Stimulated activated CD8-positive, alpha-beta memory T cell treated with anti-CD3 and anti-CD28 coated beads, Interleukin-15, amount 100 ng/mL, for 24 hours (primary cell): ENCODE results near the gene ZNF214.

Experiments
- DNase-seq: peaks from one replicate; pipeline ENCODE4 v3.0.0-alpha.2; 2020; ENCODE audit warnings: low read depth

The ZNF214 gene

GRCh38 chr11:7020183-7020917 is at the start of gene ZNF214, which contains the start of gene NLRP14:
ZNF214 (minus strand) TSS chr11:7020346; CDS start chr11:7002835, 17,511 bp downstream.
NLRP14 (plus strand) TSS chr11:7020479; CDS start chr11:7038587, 18,108 bp downstream.
- no peak for DNase-seq

DNA sequence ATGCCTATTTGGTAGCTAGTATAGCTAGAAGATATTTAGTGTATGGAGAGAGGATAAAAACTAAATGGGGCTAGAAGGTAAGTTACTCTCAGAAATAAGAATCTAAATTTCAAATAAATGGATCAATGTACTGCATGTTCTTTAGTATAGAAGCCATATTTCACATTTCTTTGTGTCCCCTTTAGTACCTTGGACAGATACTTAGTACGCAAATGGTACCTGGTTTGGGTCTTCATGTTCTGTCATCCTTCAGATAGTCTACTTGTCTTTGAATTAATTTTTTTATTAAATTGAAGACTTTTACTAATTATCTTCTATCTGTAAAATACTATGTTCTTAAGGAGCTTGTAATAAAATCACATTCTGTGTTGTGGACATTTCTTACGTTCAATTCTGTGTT is 42.4 kb upstream of the ZNF214 start:
- DNase-seq = no peak

DNA sequence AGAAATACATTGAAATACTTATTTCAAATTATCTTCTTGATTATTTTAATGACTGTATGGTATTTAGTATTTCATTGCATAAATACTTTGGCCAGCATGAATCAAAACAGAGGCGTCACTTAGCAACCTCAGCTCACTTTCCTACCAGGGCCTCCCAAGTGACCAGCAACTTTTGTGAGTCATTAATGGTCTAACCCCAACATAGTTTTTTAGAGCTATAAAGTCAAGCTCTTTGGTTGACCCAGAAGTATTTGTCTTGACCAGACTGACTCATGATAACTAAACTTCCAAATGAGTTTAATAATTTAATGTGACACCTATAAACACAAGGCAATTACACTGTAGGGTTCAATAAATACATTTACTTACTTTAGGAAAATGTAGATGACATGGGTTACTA is 40.7 kb upstream of the ZNF214 start:
- DNase-seq = no peak

DNA sequence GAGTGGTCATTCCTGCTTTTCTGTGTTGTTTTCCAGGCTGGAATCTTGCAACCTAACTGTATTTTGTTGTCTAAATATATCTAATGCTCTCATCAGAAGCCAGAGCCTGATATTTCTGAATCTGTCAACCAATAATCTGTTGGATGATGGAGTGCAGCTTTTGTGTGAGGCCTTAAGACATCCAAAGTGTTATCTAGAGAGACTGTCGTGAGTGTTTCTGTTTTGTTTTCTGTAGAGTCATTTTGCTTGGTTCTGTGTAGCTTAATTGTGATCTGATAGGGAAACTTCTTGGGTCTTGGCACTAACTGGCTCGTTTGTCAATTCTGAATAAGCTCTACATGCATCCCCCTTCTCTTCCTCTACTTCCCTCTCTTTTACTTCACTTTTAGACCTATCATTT is 37.5 kb upstream of the ZNF214 start:
- no peak for DNase-seq

DNA sequence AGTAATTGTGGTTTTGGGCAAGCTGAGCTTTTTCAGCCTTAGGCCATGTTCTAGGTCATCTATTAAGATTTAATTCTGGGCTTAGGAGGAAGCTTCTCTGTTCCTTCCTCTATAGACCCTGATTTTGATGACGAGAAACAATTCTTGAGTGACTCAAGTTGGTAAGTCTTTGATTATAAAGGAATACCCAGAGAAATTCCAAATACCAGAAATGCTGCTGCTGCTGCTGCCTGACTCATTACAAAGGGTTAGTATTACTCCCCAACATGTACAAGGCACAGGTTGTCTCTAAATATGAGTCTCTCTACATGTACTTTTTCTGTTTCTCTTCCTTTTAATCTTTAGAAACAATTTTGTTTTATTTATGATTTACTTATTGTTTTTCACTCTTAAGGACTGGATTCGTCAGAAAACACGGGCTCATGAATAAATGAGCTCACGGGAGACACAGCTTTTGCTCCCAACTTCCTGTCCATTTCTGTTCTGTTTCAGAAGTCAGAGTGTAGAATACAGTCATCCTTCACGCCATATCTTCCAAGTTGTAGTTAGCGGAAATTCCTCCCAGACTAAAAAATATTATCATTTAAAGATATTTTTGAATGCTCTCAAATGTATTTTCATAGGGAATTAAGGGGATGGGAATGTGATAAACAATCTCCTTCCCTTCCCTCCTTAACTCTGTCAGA is 36.8 kb upstream of the ZNF214 start:
- no peak for DNase-seq

DNA sequence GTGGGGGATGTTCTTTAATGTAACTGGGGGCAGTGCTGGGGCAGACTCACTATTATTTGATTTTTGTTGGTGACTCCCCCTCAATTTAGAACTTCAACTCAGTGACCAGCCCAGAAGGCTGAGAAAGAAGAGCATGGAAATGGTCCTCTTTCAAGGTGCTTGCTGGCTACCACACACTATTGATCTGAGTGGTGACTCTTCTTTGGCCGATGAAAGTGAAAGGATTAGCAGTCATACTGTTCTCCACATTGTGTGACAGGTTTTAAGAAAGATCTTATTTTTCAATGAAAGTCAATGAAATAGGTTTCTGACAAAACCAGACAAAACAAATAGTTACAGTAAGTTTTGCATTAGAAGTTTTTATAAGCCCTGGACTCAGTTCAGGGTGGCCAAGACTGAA is 30.0 kb upstream of the ZNF214 start:
- no peak for DNase-seq

DNA sequence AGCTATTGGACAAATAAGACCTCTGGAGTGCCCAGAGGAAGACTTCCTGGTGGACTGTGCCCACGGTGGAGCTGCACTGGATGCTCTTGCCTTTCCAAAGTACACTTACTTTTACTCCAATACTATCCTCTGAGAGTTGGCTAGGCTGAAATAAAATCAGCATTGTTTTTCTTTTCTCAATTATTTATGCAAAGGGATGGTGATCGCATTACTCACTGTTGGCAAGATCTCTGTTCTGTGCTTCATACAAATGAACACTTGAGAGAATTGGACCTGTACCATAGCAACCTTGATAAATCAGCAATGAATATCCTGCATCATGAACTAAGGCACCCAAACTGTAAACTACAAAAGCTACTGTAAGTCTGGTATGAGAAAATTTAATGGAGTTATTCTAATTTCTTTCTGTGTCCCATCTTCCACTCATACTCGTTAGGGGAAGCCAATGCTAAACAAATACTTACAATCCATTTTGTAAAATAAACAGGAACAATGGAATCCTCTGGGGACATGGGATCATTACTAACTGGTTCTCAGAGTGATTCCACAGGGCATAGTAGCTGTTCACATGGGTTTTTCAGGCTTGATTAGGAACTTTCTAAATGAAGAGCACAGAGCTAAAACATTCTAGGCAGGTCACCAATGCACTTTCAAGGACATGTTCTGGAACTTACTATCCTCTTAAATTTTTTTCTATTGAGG is 26.5 kb upstream of the ZNF214 start:
- no peak for DNase-seq

GRCh38 chr11:7034019-7034418 is 13.9 kb upstream of the ZNF214 start:
- DNase-seq = no peak

DNA sequence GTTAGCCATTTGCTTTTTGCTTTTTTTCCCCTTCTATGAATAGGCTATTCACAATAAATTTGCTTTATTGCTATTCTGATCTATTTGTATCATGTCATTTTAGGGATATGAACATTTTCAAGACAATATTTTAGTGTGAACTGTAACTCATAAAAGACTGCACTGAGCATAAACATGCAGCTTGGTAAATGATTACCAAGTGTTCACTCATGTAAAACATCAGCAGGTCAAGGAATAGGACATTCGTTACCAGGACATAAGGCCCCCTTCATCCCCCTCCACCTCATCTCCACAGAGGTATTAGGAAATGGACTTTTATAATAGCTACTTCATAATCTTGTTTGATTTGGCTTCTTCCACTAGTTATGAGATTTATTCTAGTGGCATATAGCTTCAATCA is 12.5 kb upstream of the ZNF214 start:
- no peak for DNase-seq

DNA sequence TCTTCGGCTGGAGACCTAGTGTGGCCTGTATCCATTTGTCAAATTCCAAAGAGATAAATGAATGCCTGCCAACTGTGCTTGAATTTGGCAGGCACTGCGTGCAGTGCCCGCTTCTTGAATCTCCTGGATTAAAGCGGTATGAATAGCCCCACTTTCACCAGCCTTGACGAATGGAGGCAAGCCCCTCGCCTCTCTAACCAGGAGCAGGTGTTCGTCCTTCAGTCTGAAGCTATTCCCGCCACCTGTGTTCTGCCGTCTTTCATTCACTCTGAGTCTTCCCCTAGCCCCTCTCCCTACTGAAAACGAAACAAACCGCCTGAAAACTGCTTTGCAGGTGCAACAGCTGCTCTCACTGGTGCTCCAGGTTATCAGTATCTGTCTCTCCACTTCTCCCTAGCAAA is 11.3 kb upstream of the ZNF214 start:
- no peak for DNase-seq

- DNase-seq = no peak
Measured at GRCh38 chr11:7030836-7031235, 10.7 kb upstream of the ZNF214 start.

GRCh38 chr11:7028141-7028540 is 8.0 kb upstream of the ZNF214 start:
- no peak for DNase-seq

DNA sequence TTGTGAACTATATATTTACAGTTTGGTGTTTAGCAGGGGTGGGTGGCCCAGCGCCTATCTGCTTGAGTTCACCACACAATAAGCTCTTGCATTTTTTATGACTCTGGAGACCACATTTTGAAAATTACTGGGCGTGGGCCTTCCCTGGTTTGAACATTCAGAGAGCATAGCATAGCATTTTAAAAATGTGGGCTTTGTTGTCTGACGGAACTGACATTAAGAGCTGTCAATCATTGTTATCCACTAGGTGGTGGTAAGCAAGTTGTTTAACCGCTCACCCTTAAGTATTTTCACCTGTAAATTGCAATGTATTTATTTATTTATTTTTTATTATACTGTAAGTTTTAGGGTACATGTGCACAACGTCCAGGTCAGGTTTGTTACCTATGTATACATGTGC is 1.2 kb upstream of the ZNF214 start:
- DNase-seq = no peak

DNA sequence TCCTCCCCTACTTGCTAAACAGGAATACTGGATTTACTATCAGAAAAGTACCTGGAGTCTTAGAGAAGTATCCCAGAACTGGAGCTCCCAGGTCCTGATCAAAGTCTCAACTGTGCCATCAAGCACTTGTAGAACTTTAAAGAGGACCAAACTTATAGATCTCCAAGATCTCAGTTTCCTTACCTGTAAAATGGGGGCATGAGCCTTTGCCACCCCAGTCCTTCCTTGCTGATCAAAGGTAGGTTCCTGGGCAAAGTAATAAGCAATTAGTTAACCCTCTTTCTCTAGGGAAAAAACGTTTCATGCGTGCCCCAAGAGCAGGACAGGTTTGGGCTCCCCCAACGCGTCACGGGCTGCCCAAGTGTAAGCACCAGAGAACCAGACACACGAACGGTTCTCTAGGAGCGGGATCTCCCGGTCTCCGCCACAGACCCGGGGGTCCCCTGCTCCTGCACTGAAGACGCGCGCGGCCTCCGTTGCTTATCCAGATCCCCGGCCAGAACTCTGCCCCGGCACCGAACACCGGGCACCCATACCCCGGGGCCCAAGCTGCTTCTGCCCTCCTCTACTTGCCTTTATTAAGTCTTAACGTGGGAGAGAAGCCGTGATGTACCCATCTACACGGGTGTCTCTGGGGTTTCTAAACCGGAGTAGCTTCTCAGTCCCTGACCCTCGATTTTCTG is 505 bp downstream of the ZNF214 start:
- DNase-seq = no peak

GRCh38 chr11:7016011-7016410 is 4.1 kb downstream of the ZNF214 start:
- DNase-seq = no peak

DNA sequence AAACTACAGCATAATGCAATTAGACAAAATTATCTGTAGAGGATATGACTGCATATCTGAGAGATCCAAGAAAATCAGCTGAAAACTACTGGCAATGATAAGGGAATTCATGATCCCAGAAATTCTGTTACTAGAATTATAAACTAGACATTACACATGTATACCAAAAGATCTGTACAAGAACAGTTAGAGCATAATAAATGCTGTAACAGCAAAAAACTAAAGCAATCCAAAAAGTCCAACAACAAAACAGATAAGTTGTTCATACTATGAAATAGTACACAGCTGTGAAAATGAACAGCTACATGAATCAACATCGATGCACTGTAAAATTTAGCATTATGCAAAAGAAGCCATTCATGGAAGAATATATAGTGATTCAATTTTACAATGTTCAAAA is 6.0 kb downstream of the ZNF214 start:
- DNase-seq = no peak

DNA sequence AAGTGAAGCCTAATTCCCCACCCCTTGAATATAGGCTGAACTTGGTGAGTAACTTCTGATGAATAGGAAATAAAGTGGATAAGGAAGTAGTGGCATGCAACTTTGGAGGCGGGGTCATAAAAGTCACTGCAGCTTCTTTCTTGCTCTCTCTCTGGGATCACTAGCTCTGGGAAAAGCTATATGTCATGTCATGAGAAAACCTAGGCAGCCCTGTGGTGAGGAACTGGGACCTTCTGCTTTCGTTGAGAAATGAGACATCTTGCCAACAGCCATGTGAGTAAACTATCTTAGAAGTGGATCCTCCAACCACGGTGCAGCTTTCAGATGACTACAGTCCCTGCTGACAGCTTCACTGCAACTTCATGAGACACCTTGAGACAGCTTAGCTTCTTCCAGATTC is 15.7 kb downstream of the ZNF214 start:
- DNase-seq = no peak

- DNase-seq = no peak
Measured at GRCh38 chr11:6995703-6996102, 24.4 kb downstream of the ZNF214 start.

DNA sequence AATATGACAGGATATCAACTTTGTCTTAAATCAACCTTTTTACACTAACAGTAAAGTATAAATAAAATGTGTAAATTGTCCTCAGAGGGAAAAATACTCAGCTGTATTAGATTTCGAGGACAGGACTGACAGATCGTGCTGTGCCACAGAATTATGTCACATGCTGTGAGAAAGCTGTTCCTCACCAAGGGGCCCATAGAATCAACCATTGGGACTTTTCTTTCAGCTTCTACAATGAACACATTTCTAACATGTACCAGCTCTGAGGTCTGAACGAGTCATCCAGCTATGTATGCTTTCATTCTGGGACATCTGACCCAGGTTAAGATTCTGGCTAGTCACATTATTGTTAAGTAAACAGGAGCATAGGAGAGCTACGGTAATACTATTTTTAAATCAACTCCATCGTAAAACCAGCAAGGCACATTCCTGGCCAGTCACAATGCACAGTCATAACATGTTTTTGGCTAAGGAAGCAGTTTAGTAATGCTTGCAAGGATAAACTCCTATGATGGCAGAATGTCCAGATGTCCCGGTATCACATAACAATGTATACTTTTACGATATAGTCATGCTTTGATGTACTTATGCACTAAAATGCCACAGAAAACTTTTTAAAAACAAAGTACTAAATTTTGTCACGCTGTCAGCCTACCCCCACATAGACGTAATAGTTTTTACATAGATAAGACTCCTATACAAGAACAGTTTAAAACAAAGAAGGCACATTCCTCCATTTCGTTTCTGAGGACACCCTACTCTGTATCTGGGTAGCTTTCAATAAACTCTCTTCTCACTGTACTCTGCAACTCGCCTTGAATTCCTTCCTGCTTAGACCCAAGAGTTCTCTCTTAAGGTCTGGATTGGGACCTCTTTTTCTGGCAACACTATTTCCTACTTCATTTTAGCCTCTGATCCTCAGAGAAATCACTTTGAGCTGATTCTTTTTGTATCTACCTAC is 27.4 kb downstream of the ZNF214 start:
- no peak for DNase-seq

DNA sequence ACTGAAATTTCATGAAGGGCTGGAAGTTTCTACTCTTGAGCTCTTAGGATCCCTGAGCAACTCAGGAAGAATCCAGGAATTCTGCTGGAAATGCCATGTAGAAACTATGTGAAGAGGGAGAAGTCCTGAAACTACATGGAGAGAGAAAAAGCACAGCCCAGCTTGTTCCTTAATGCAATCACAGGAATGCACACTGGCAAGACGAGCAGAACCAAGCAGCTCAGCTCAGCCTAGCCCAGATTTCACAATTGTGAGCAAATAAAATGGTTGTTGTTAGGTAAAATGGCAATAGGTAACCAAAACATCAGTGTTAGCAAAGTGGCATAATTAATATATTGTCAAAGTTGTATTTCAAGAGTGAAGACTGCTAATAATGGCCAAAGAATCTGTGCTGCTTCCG is 28.1 kb downstream of the ZNF214 start:
- DNase-seq = no peak

DNA sequence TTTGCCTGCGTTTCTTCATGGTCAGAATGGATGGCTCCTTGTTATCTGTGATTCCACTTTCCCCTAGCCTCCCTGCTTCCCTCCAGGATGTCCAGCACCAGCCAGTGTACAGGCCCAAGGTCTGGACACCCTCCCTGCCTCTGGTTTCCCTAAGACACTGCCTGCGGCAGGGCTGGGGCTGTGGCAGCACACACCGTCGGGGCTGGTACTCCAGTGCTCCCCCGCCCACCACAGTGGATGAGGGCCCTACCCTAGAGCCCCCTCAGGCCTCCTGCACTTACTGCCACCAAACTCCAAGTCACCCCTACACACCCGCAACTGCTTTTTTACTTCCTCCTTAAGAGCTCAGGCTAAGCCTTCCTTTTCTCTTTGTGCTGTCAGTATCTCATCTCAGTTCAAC is 28.9 kb downstream of the ZNF214 start:
- no peak for DNase-seq
